SU-DHL-6 (cell line): Measurements from ENCODE around the gene CCAR1.
"Not testable (repeated sequence)": the region's sequence is repeated elsewhere in the genome, so short reads cannot be mapped to it uniquely, and the experiment has no call there.

ENCODE experiments used
- EZH2phosphoT487 ChIP-seq: fragments of 200-600 bp; sonication (generic), shearing (Covaris generic); conservative IDR thresholded peaks from 2 replicates; pipeline ENCODE4 v1.6.1; 2018; ENCODE audit warnings: mild to moderate bottlenecking, antibody characterized with exemption, low read length, moderate library complexity, mixed read lengths
- TF ChIP-seq, protein P1 (sequence below): fragments of 200-600 bp; sonication (generic); IDR thresholded peaks from one replicate; pipeline ENCODE4 v1.5.1; 2017; ENCODE audit warnings: antibody characterized with exemption, mild to moderate bottlenecking, low read length, moderate library complexity; ENCODE audit not compliant: insufficient read depth, poor library complexity, severe bottlenecking

GRCh38 chr10:68740676-68741075 is 19.6 kb downstream of the CCAR1 start:
- TF ChIP-seq, protein P1, sequence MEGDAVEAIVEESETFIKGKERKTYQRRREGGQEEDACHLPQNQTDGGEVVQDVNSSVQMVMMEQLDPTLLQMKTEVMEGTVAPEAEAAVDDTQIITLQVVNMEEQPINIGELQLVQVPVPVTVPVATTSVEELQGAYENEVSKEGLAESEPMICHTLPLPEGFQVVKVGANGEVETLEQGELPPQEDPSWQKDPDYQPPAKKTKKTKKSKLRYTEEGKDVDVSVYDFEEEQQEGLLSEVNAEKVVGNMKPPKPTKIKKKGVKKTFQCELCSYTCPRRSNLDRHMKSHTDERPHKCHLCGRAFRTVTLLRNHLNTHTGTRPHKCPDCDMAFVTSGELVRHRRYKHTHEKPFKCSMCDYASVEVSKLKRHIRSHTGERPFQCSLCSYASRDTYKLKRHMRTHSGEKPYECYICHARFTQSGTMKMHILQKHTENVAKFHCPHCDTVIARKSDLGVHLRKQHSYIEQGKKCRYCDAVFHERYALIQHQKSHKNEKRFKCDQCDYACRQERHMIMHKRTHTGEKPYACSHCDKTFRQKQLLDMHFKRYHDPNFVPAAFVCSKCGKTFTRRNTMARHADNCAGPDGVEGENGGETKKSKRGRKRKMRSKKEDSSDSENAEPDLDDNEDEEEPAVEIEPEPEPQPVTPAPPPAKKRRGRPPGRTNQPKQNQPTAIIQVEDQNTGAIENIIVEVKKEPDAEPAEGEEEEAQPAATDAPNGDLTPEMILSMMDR = not testable (repeated sequence)
- TF ChIP-seq EZH2phosphoT487 = not testable (repeated sequence)
